NCI-H82 (cell line): ENCODE data around the gene ANKRD10.

Experiments used
- DNase-seq: peaks from one replicate; lab custom pipeline; 2025; lab: John Stamatoyannopoulos, UW

The ANKRD10 gene

GRCh38 chr13:110944968-110945927 lies 30.4 kb upstream of the ANKRD10 start:
- no peak for DNase-seq

GRCh38 chr13:110944121-110944967 lies 29.5 kb upstream of the ANKRD10 start:
- DNase-seq, result peak; percentile 47

- no peak for DNase-seq
Measured at GRCh38 chr13:110942248-110942981, 27.5 kb upstream of the ANKRD10 start.

GRCh38 chr13:110938662-110939421 lies 24.0 kb upstream of the ANKRD10 start:
- DNase-seq, result no peak

GRCh38 chr13:110937511-110938285 lies 22.8 kb upstream of the ANKRD10 start:
- no peak for DNase-seq

- no peak for DNase-seq
Measured at GRCh38 chr13:110936519-110936918, 21.6 kb upstream of the ANKRD10 start.

GRCh38 chr13:110932588-110932987 lies 17.7 kb upstream of the ANKRD10 start:
- DNase-seq, result no peak

GRCh38 chr13:110929104-110929777 lies 14.4 kb upstream of the ANKRD10 start:
- DNase-seq, result no peak

- DNase-seq, result peak; percentile 72
Measured at GRCh38 chr13:110925023-110925612, 10.2 kb upstream of the ANKRD10 start.

- DNase-seq, result no peak
Measured at GRCh38 chr13:110924639-110924934, 9.7 kb upstream of the ANKRD10 start.

- no peak for DNase-seq
Measured at GRCh38 chr13:110923777-110924638, 9.1 kb upstream of the ANKRD10 start.

- DNase-seq, result no peak
Measured at GRCh38 chr13:110923086-110923485, 8.2 kb upstream of the ANKRD10 start.

- no peak for DNase-seq
Measured at GRCh38 chr13:110922506-110922905, 7.6 kb upstream of the ANKRD10 start.

- DNase-seq, result peak; percentile 26
Measured at GRCh38 chr13:110921695-110922094, 6.8 kb upstream of the ANKRD10 start.

GRCh38 chr13:110921209-110921608 lies 6.3 kb upstream of the ANKRD10 start:
- DNase-seq, result no peak

- no peak for DNase-seq
Measured at GRCh38 chr13:110920038-110920437, 5.2 kb upstream of the ANKRD10 start.

- DNase-seq, result no peak
Measured at GRCh38 chr13:110916301-110917142, 1.7 kb upstream of the ANKRD10 start.

- DNase-seq, result no peak
Measured at GRCh38 chr13:110915874-110916206, 971 bp upstream of the ANKRD10 start.
